Endothelial cell of umbilical vein (primary cell): ENCODE results near the gene ARHGEF17. TPM values are rescaled to one million over a fixed set of nuclear protein-coding genes. Genes with fewer than 3 reads are reported as not detected.

Experiments
- BruUV-seq: library from RNA; stranded (reverse); fragments of 400-500 nt; replicated peaks from 2 replicates; lab custom pipeline; 2021; lab: Mats Ljungman, UMichigan
- CTCF ChIA-PET: fragments of 300-600, 350-600 bp; sonication (Branson Sonifier 250); formaldehyde crosslinking; loops from one replicate; lab custom pipeline; 2021; ENCODE audit warnings: antibody characterized with exemption, inconsistent platforms; lab: Charles Lee
- POLR2A ChIA-PET: fragments of 300-600, 350-600 bp; sonication (Branson Sonifier 250); formaldehyde crosslinking; loops from one replicate; lab custom pipeline; 2021; ENCODE audit warnings: antibody characterized with exemption, inconsistent platforms; lab: Charles Lee
- DNase-seq: peaks from one replicate; pipeline ENCODE4 v3.0.0-alpha.2; 2011; ENCODE audit warnings: low read depth, low spot score
- FAIRE-seq: peaks from 2 replicates; lab custom pipeline; 2011; peaks lifted over from hg19 to GRCh38; lab: Jason Lieb, UNC
- H2AFZ ChIP-seq: 2 replicates; pipeline ENCODE4 v1.6.0; 2012; ENCODE audit warnings: low read depth, low read length, control low read depth, inconsistent platforms
- H3K27ac ChIP-seq: 2 replicates; pipeline ENCODE4 v1.5.1; 2011; ENCODE audit warnings: low read depth, mild to moderate bottlenecking, control low read depth, low read length, moderate library complexity; ENCODE audit not compliant: insufficient read depth
- H3K27me3 ChIP-seq, 2 experiments: 2 replicates each; pipeline versions ENCODE4 v1.6.0 to v1.6.1; 2011; ENCODE audit warnings: low read length in 2 of 2, mixed read lengths in 1 of 2; ENCODE audit not compliant: control insufficient read depth in 2 of 2, insufficient read depth in 2 of 2
- H3K36me3 ChIP-seq, 2 experiments: 2 replicates in 1 of 2; 3 replicates in 1 of 2; pipeline ENCODE4 v1.5.1; 2011; ENCODE audit warnings: low read length in 2 of 2, mild to moderate bottlenecking in 1 of 2, moderate library complexity in 1 of 2; ENCODE audit not compliant: control insufficient read depth in 2 of 2, insufficient read depth in 2 of 2; ENCODE audit errors: extremely low read depth in 1 of 2
- H3K4me1 ChIP-seq: 3 replicates; pipeline ENCODE4 v1.5.1; 2011; ENCODE audit warnings: mild to moderate bottlenecking, low read length; ENCODE audit not compliant: control insufficient read depth, insufficient read depth; ENCODE audit errors: extremely low read depth
- H3K4me2 ChIP-seq: 2 replicates; pipeline ENCODE4 v1.6.1; 2011; ENCODE audit warnings: low read length, control low read depth, mixed read lengths; ENCODE audit not compliant: insufficient read depth
- H3K4me3 ChIP-seq, 3 experiments: fragments of 200-600 bp in 1 of 3; sonication (generic), shearing (Covaris generic) in 1 of 3; replicated peaks in 1 of 3; 2 replicates each; pipeline ENCODE4 v1.5.1; 2011 to 2016; ENCODE audit warnings: control low read depth in 3 of 3, low read length in 3 of 3, mild to moderate bottlenecking in 2 of 3, inconsistent platforms in 1 of 3, low read depth in 1 of 3, moderate library complexity in 1 of 3; ENCODE audit not compliant: insufficient read depth in 1 of 3
- H3K79me2 ChIP-seq: 2 replicates; pipeline ENCODE4 v1.6.0; 2012; ENCODE audit warnings: low read length, inconsistent platforms; ENCODE audit not compliant: control insufficient read depth, insufficient read depth
- H3K9ac ChIP-seq: replicated peaks from 2 replicates; pipeline ENCODE3; 2011; ENCODE audit warnings: low read length, control low read depth; ENCODE audit not compliant: insufficient read depth; ENCODE audit errors: extremely low read depth
- H3K9me1 ChIP-seq: replicated peaks from 3 replicates; pipeline ENCODE4 v1.6.0; 2011; ENCODE audit warnings: mild to moderate bottlenecking, low read length; ENCODE audit not compliant: control insufficient read depth, insufficient read depth; ENCODE audit errors: extremely low read depth
- H3K9me3 ChIP-seq: replicated peaks from 2 replicates; pipeline ENCODE4 v1.5.1; 2012; ENCODE audit warnings: low read length, inconsistent platforms; ENCODE audit not compliant: control insufficient read depth, insufficient read depth
- H4K20me1 ChIP-seq: replicated peaks from 2 replicates; pipeline ENCODE3; 2011; ENCODE audit warnings: mild to moderate bottlenecking, low read length; ENCODE audit not compliant: control insufficient read depth, insufficient read depth; ENCODE audit errors: extremely low read depth
- GATA2 ChIP-seq: IDR thresholded peaks from 2 replicates; pipeline ENCODE4 v1.7.0; 2011; ENCODE audit warnings: low read depth, mild to moderate bottlenecking, moderate library complexity, mixed read lengths, low read length; ENCODE audit not compliant: insufficient read length, insufficient read depth
- JUN ChIP-seq: IDR thresholded peaks from 2 replicates; pipeline ENCODE4 v1.6.1; 2011; ENCODE audit warnings: borderline replicate concordance, low read depth; ENCODE audit not compliant: insufficient read length, insufficient read depth
- MYC ChIP-seq: IDR thresholded peaks from one replicate; pipeline ENCODE4 v1.6.1; 2011; ENCODE audit warnings: mild to moderate bottlenecking, low read depth, low read length
- POLR2AphosphoS5 ChIP-seq: IDR thresholded peaks from 2 replicates; pipeline ENCODE4 v1.6.1; 2012; ENCODE audit warnings: low read depth, mild to moderate bottlenecking, control low read depth, low read length, moderate library complexity; ENCODE audit not compliant: insufficient read depth
- dilution Hi-C: fragments of 300-500 bp; cut with MboI; formaldehyde crosslinking; loops from one replicate; pipeline ENCODE4 v1.15.0; 2019; ENCODE audit warnings: low sequenced_read_pairs; ENCODE audit not compliant: extremely low pct_ligation_motif_present
- intact Hi-C: fragments of 100-400 bp; cut with micrococcal nuclease; formaldehyde crosslinking; loops from one replicate; pipeline ENCODE4 v1.10.0; 2022
- polyA plus RNA-seq, 4 experiments: library from polyadenylated mRNA; depleted of rRNA in 3 of 4; stranded (reverse) in 3 of 4; unstranded in 1 of 4; fragments of >200 nt; gene quantifications; 2 replicates each; pipeline versions ENCODE4 v1.2.1 to v1.2.3, GENCODE V29; 2011 to 2012; ENCODE audit warnings: missing spikeins in 1 of 4
- total RNA-seq: library from RNA; stranded (reverse); gene quantifications from 2 replicates; pipeline ENCODE4 v1.2.3, GENCODE V29; 2021
- TF ChIP-seq, protein P1 (sequence below), 2 donors: IDR thresholded peaks; 1 replicate in 1 of 2; 2 replicates in 1 of 2; pipeline ENCODE4 v1.5.1; 2011; ENCODE audit warnings: low read length in 2 of 2, mild to moderate bottlenecking in 2 of 2, moderate library complexity in 2 of 2, control low read depth in 1 of 2, inconsistent platforms in 1 of 2, low read depth in 1 of 2; ENCODE audit not compliant: insufficient read depth in 1 of 2; ENCODE audit errors: extremely low read depth in 1 of 2

Gene ARHGEF17
- total and polyA plus RNA-seq, 2 donors (not counting 3 experiments of a cell fraction or from before 2014, with no cell fraction given) = 74.9 to 89.9 TPM

DNA sequence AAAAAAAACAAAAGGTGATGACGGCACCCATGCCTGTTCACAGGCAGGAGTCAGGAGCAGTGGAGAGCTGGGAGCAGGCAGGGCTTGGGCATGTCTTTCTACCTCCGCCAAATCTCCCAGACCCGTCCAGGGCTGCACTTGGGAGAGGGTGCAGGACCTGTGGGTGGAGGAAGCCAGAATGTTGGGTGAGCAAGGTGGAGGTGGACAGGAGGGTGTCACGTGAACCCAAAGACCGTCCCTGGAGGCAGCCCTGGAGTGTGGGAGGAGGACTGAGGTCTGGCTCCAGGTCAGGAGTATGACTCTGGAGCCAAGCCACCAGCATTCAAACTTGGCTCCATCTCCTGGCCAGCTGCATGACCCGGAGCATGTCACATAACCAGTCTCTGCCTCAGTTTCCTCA lies 41.6 kb downstream of the ARHGEF17 start:
- no peaks in the 10 kb centered on the region for H4K20me1 ChIP-seq
- FAIRE-seq (no peak), DNase-seq (no peak)
- H3K27ac ChIP-seq = no peak overlapping the region
- H3K9me1 ChIP-seq = no peaks in the 10 kb centered on the region
- POLR2A ChIA-PET = no interaction called here
- H2AFZ ChIP-seq = no peak overlapping the region
- H3K9ac ChIP-seq = no peak overlapping the region
- intact Hi-C loops = no loop called here
- no TSS peak for BruUV-seq
- no peak overlapping the region for H3K4me3 ChIP-seq
- no peaks in the 10 kb centered on the region for H3K27me3 ChIP-seq
- peaks cover 0 to 25% of the 10 kb centered on the region in 2 experiments for H3K36me3 ChIP-seq
- H3K79me2 ChIP-seq = no peaks in the 10 kb centered on the region
- CTCF ChIA-PET = interaction anchor here (1.1 to 5.2 kb wide), 13 partner anchors 9 to 312 kb away, joined by 3 to 253 read pairs (median 25); partner anchors contain the start of genes ARHGEF17 and RELT
- no peak overlapping the region for H3K4me2 ChIP-seq
- no peaks in the 10 kb centered on the region for H3K4me1 ChIP-seq
- dilution Hi-C loops = no loop called here
- no peaks in the 10 kb centered on the region for H3K9me3 ChIP-seq
- TF ChIP-seq MYC = no peak
- TF ChIP-seq JUN = no peak
- no peak for TF ChIP-seq POLR2AphosphoS5

DNA sequence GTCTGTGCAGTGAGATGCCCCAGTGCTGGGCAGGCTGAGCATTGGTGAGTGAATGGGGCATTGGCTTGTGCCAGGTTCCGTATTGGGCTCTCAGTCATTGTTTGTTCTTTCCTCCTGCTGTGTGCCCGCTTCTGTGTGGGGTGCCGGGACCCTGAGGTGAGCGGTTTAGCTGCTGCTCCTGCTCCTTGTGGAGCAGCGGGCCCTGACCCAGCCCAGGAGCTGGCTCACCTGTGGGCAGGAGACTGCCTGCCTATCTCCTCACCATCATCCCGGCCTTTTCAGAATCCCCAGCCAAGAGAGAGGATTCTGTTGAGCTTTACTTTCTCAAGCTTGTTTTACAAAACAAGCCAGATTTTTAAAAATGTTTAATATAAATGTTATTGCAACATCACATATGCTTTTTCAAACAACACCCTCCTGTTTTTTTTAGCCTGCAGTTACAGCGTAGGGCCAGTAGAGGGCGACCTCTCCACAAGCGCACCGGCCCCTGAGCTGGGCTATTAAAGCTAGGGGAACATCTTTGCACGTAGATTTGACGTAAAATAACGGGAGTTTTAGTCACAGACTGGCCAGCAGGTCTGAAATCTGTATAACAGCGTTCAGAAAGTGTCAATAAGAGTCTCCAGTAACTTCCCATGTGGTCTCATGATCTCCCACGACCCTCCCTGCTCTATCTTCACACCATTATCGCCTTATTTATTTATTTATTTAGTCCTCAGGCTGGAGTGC lies 43.0 kb downstream of the ARHGEF17 start:
- no peaks in the 10 kb centered on the region for H3K27me3 ChIP-seq
- no peaks in the 10 kb centered on the region for H3K79me2 ChIP-seq
- POLR2A ChIA-PET = interaction anchor here (0.8 to 1.0 kb wide), 2 partner anchors 21 to 44 kb away, joined by 3 to 8 read pairs; no protein-coding TSS in a partner anchor
- H3K4me1 ChIP-seq = no peaks in the 10 kb centered on the region
- DNase-seq = peak; percentile 73
- dilution Hi-C loops (no loop called here), intact Hi-C loops (loop anchor here (1.0 kb wide), 2 partner anchors 42 to 310 kb away; no protein-coding TSS in a partner anchor)
- no peak overlapping the region for H2AFZ ChIP-seq
- H3K27ac ChIP-seq = no peak overlapping the region
- no peak overlapping the region for H3K9ac ChIP-seq
- peak; percentile 93 for FAIRE-seq
- no TSS peak for BruUV-seq
- peaks cover 0 to 35% of the 10 kb centered on the region in 2 experiments for H3K36me3 ChIP-seq
- H3K9me1 ChIP-seq = no peaks in the 10 kb centered on the region
- CTCF ChIA-PET = interaction anchor here (0.7 to 5.2 kb wide), 42 partner anchors 10 to 580 kb away, joined by 3 to 253 read pairs (median 6); partner anchors contain the start of genes ARHGEF17, PLEKHB1 and RELT
- H3K4me2 ChIP-seq = no peak overlapping the region
- H4K20me1 ChIP-seq = no peaks in the 10 kb centered on the region
- TF ChIP-seq, protein P1, sequence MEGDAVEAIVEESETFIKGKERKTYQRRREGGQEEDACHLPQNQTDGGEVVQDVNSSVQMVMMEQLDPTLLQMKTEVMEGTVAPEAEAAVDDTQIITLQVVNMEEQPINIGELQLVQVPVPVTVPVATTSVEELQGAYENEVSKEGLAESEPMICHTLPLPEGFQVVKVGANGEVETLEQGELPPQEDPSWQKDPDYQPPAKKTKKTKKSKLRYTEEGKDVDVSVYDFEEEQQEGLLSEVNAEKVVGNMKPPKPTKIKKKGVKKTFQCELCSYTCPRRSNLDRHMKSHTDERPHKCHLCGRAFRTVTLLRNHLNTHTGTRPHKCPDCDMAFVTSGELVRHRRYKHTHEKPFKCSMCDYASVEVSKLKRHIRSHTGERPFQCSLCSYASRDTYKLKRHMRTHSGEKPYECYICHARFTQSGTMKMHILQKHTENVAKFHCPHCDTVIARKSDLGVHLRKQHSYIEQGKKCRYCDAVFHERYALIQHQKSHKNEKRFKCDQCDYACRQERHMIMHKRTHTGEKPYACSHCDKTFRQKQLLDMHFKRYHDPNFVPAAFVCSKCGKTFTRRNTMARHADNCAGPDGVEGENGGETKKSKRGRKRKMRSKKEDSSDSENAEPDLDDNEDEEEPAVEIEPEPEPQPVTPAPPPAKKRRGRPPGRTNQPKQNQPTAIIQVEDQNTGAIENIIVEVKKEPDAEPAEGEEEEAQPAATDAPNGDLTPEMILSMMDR (IDR thresholded peaks at IDR 0.05; ENCODE audit: extremely low read depth in 1 of 2, insufficient read depth in 1 of 2, low read depth in 1 of 2, low read length in 2 of 2) = peak; percentile 91 to 97
- no peak for TF ChIP-seq GATA2
- no peaks in the 10 kb centered on the region for H3K9me3 ChIP-seq
- H3K4me3 ChIP-seq = no peak overlapping the region
